Activated T-cell treated with anti-CD3 and anti-CD28 coated beads for 24 hours (primary cell): ENCODE measurements around the gene HLF.

Source experiments
- DNase-seq: peaks from one replicate; pipeline ENCODE4 v3.0.0-alpha.2; 2020; ENCODE audit warnings: low read depth

Gene HLF

DNA sequence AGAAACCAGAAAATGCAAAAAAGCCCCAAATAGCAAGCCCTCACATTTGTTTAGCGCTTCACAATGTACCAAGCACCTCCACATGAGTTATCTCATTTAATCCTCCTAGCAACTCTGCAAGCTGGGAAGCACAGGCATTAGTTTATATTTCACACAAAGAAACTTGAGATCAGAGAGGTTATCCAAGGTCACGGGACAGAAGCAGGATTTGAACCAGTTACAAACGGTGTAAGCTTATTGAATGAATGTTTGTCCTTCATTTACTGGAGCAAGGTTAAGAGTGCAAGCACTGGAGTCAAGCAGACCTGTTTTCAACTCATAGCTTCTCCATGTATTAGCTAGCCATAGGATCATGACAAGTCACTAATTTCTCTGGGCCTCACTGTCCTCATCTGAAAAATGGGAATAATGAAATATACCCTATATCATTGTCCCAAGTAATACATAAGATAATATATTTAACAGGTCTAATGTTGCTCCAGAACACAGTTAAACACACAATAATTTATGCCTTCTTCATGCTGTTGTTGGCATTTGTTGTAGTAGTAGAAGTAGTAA lies 6.1 kb upstream of the HLF start:
- DNase-seq: no peak

DNA sequence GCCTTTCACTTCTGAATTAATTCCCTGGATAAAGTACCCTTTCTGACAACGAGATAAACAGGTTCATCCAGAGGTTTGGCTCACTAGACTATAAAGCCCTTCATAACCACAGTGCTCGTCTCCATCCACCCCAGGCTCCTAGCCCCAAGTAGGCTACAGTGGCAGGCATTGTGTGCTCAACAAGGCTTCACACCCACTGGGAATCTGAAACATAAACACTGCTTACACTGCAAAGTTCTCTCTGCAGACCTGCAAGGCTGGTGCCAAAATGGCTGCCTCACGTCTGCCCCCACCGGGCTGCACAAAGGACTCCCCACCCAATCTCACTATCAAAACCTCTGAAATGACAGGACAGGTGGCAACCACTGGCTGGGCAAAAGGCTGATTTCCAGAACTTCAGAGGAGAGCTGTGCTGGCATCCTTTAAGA lies 5.1 kb upstream of the HLF start:
- DNase-seq: no peak

DNA sequence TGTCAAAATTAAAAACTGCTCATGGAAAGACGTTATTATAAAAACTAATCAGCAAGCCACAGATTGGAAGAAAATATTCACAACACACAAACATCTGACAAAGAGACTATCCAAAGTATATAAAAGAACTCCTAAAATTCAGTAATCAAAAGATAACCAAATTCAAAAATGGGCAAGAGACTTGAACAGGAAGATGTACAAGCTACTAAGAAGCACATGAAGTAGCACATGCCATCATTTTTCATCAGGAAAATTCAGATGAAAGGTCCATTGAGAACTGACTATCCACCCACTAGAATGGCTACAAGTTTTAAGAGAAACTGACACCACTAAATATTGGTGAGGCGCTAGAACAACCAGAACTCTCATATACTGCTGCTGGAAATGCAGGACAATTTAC lies 3.4 kb upstream of the HLF start:
- DNase-seq: no peak

DNA sequence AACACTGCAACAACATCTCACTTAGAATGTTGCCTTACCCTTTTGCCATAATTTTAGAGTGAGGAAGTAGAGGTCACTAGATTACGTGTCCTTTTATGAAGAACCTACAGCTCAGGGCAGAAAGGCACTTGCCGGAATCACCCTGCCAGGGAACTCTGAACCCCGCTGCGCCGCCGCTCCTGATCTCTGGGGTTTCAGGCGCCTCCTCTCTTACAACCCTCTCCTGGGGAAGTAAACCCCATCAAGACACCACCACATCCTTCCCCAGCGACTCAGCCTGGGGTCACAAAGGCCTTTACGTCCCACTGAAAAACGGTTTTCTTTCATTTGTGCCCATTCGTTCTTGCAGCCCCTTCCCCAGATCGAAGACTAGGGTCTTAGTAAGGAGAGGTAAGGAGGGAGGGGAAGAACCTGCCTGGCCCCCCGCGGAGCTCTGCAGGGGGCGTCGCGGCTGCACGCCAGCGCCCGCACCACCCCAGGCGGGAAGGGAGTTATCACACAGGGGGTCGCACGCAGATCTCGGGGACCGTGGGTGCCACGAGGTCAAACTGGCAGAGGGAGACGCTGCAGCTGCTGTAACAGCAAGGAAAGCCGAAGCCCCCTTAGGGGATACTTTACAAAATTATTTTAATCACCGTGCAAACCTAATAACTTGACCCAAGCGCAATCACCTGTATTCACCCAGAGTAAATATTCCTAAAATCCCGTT lies 1.0 kb upstream of the HLF start:
- DNase-seq: no peak

DNA sequence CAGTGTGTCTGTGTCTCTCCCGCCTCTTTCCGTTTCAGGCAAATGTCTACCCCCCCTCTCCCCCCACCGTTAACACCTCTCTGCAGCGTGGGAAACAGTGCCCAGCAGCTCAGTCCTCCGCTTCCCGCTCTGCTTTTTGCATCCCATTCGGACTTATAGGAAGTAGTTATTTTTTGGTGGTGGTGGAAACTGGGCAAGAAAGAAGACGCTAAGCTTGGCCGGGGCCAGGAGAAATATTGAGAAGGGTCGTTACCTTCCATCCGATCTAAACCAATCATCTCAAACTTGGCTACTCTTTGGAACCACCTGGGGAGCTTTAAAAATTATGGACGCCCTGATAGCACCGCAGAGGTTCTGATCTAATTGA lies 499 bp upstream of the HLF start:
- no peak for DNase-seq

DNA sequence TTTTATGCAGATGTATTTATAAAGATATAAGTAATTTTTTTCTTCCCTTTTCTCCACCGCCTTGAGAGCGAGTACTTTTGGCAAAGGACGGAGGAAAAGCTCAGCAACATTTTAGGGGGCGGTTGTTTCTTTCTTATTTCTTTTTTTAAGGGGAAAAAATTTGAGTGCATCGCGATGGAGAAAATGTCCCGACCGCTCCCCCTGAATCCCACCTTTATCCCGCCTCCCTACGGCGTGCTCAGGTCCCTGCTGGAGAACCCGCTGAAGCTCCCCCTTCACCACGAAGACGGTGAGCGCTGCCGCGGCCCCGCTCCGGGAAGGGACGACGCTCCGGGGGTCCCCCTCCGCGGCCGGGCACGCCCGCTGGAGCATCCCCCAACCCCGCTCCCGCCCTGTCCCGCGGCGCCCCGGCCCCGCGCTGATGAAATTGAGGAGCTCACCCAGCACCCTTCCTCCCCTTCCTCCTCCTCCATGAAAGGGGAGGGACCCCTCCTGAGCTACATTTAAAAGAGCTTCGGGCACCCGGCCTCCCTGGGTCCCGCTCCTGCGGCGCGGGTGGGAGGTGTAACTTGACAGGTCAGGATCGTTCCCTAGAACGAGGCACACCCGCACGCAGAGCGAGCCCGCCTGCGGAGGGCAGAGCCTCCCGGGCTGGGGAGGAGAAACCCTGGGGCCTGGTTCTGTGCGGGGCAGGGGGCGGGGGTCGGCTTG lies 706 bp downstream of the HLF start:
- no peak for DNase-seq

DNA sequence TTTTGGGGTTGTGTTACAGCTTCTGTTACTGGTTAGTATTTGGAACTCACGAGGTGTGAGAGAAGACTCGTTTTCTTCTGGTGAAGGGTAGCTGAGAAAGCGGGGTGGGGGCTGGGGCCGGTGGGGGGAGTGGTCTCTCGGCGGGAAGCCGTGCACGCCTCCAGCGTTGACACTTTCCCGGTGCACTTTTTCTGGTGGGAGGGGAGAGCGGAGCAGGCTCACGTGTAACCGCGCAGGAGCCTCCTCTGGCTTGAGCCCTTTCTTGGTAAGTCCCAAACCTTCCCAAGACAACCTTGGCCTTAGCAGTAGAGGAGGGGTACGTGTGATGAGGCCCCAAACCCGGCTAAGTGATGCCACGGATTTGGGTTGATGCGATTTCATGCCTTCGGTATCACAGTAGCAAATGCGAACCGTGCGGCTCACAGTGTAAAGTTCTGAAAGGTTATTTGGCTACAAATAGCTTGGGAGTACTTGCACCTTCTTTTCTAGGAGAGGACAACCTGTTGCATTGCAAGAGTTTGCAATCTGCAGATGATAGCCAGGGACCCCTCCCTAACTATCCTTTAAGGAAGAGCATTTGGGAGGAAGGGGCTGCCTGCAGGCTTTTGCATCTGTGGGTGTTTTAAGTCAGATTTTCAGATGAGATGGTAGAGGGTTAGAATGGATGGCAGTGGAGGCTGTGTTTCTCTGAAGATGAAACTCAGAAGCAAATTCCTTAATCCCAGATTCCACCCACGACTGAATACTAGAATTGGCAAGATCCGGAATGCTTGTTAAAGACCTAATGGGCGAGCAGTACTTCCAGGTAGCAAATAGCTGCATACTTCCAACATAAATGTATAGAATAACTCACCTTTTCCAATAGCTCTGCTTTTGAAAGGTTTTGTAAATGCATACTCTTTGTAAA lies 1.5 kb downstream of the HLF start:
- DNase-seq: no peak

DNA sequence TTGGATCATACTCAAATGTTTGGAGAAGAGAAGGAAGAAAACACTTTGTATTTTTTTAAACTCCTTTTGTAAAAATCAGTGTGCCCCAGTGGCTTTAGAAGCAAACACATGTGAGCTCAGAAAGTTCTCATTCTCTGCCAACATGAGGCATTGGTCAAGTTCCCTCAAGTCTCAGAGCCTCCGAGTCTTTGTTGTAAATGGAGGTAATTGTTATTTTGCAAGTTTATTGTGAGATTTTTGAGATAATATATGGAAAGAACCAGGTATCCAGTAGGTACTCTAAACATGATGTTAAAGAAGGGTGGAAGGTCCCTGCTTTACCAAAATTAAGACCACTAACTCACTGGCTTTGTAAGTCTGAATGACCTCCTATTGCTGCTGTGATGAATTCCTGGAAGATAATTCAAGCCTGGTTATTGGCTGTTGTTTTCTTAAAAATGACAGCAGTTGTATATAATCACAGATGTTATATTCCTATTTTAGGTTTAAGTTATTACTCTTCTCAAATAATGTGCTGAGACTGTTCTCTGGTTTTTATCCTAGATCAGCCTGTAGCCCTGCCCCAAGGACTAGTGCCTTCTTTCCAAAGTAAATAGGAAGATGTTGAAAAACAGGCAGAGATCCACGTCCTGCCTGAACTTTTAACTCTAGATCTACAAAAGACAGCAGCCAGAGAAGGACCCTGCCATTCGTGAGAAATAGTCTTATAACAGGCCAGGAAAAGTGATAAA lies 2.4 kb downstream of the HLF start:
- no peak for DNase-seq

DNA sequence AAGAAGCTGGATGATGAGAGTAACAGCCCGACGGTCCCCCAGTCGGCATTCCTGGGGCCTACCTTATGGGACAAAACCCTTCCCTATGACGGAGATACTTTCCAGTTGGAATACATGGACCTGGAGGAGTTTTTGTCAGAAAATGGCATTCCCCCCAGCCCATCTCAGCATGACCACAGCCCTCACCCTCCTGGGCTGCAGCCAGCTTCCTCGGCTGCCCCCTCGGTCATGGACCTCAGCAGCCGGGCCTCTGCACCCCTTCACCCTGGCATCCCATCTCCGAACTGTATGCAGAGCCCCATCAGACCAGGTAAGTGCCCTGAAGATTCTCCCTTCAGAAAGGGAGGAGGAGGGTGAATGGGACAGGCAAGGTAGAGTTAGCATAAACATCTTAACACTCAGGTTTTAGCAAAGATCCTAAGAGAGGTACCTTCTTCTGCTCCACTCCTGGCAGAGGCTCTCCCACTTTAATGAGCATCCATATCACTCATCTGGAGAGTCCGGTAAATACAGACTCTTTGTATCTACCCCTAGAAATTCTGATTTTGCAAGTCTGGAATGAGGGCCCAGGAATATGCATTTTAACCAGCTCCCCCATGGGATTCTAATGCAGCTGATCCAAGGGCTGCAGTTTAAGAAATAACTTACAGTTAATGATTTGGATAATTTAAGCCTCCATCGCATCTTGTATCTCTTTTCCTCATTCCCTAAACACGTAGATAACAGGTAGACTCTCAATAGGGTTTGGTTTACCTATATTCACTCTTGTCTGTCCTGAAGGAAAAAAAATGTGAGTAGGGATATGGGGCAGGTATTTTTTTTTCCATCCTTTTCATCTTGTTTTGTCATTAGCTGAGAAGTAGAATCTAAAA lies 3.3 kb downstream of the HLF start:
- DNase-seq: no peak

DNA sequence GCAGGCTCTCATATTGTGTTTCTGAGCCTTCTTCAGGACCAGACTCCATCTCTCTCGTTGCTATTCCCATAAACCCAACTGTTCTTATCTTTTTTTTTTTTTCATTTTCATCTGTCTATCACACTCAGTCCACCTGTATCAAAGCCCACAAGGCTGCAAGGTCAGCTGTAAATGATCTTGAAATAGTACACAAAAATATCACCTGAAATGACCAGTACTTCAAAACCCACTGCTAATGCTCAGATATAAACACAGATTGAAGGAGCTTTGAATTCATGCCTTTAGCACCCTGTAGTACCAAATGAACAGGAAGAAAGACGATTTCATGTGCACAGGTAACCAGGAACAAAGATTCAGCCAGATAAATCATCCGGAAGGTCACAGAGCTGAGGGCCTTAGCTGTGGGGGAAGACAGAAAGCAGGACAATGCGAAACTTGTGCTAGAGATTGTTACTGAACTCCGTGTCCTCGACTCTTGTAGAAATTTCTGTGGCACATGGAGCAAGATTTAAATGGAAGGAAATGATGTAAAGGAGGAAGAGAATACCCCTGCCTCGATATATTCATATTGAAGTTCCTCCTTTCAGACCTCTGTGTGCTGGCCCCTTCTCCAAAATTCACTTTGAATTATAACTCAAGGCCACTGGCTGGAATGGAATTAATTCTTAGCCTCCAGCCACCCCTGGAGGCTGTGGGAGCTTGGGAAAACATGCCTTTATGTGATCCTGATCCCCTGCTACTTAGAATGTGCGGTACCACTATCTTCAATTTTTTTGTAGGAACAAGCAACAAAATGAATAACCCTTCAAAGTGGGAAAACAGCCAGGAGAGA lies 4.1 kb downstream of the HLF start:
- no peak for DNase-seq

DNA sequence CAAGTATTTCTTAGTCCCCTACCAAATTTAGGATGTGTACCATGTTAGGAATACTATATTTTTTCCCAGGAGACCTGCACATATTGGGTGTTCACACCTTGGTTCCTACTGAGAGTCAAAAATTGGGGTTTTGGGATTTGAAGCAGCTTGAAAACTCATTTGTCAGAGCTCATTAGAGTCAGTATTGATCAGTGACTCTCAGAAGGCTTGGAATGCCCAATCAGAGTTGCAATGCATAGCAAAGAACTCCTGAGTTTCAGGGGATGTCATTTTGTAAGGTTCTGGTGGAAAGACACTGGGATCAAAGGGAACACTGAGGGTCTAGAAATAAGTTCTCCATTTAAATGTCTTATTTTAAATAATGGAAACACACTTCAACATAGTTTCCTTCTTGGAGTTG lies 5.1 kb downstream of the HLF start:
- no peak for DNase-seq

DNA sequence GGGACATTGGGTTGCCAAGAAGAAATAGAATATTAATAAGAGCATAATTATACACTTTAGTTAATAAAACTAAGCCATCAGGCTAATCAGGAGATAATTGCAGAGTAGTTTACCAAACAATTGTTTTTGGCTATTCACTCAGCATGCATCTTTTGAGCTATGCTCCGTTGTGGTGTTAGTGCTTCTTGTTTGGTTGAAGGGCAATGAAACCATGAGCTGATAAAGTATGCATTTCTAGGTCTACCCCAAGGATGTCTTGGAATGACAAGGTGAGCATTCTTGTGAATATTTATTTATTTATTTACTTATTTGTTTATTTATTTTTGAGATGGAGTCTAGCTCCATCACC lies 6.4 kb downstream of the HLF start:
- no peak for DNase-seq

DNA sequence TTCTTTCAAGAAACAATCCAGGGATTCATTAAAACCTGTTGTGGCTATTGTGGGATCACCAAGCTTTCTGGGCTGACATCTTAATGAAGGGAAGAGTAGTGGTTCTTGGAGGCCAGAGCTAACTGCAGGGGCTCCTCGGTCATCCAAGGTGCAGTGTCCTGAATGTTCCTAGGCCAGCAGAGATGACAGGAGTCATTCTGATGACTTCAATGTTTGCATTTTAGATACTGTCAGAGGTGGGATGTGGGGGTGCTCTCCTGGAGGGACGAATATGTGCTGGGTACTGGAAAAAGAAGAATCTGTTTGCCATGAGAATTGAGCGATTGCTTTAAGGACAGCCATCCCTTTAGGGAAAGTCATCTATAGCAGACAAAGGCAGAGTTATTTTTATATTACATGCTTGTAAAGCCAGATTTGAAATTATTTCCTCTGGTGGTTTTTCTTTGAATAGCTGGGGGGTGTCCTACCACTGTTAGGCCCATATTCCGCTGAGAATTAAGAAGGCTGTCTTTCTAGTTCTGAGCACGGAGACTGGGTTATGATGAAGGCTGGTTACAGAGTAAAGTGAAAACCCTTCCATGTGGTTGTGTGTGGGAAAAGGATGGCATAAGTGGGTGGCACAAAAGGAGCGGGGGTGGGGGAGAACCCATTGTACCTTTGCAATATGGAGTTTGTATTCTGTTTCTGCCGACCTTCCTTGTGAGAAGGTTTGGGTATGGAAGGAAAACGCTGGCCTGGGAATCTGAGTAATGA lies 7.4 kb downstream of the HLF start:
- DNase-seq: no peak

DNA sequence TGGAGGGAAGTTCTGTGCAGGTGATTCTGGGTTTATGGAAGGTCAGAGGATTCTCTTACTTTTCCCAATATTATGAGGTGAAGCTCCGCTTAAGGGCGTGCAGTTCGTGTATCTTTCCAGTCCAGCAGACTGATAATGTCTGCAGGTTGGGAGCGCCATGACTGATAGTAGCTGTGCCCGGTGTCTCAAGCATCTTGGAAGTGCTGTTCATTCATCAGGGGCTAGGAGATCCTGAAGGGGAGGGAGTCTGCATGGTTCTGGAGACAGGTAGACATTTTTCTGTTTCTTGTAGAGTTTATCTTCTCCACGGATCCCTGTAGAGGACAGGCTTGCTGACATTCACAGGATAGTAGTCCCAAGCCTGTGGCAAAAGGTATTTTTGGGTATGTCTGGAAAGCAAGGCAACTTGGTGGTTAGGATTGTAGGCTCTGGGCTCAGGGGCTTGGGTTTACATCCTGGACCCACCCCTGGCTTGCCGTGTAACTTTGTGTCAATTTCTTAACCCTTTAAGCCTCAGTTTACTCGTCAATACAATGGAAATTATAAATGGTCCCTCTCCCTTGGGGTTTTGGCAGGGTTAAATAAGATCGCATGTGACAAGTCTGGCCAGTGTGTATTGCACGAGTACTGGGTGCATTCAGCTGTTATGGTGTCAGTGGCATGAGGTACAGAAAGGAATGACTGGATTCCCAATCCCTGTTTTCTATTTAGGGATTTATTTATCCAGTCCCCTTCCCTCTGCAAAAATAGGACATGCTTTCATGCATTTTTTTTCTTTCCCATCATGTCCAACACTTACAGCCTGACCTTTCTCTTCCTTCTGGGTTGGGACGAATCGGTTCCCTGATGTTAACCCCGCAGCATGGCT lies 8.2 kb downstream of the HLF start:
- DNase-seq: no peak

DNA sequence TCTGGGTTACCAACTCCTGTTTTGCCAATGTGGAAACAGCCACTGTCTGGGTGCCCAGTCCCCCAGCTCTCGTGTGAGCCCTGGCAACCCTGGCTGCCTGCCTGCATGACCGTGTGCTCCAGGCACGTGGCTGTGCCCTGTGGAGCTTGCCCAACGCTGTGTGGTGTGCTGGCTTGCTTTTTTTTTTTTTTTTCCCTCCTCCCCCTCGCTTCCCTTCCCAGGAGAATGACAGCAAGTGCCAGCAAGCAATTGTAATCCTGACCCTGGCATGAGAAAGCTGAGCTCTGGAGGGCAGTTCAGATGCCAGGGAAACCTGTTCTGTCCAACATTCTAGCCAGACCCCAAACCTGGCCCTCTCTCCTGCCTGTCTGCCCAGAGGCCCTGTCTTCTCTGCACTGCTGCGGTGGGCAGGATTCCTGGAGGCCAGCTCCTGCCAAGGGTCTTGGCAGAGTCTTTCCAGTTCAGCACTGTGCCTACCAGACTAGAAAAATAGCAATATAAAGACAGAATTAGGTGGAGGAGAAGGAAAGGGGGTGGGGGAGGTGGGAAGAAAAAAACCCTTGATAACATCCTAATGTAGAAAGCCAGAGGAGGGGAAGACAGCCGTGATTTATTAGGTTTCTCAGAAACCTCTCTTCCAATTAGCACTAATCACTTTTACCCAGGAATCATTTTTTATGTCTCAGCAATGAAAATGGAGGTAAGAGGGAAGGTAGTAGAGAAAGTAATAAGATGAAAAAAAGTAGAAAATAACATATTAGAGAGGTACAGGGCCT lies 9.0 kb downstream of the HLF start:
- no peak for DNase-seq

DNA sequence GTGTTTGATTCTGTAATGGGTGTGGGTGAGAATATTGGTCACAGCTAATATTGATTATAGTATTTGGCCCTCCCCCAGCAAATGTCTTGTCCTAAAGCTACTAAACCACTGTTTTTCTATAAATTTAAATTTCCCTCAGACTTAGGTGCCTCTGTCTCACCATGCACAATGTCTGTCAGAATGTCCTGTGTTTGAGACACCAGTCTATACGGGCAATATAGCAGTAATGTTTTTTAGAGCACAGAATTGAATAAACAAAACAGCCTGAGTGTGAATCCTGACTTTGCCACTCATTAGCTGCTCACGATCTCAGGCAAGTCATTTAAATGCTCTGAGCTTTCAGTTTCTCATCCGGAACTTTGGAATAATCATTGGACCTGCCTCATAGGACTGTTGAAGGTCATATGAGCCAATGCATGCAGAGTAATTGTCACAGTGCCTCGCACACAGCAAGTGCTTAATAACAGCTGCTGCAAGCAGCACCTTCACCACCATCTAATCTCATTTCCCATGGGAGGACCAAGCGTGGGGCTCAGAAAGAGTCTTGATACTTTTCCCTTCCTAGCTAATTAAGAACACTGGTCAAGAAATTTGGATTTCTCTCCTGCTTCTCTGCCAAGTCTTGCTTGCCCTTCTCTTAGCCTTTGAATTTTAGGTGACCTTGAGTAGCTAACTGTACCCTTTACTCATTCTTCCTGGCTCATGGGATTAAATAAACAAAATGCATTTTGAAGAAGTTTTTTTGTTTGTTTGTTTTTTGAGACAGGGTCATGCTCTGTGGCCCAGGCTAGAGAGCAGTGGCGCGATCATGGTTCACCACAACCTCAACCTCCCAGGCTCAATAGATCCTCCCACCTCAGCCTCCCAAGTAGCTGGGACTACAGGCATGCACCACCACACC lies 9.8 kb downstream of the HLF start:
- DNase-seq: no peak
